Activated CD8-positive, alpha-beta T cell treated with anti-CD3 and anti-CD28 coated beads for 36 hours (primary cell): ENCODE results near the gene SLC25A11. TPM values are rescaled to one million over a fixed set of nuclear protein-coding genes. Genes with fewer than 3 reads are reported as not detected.

Source experiments
- ATAC-seq: fragments of 200-7000 bp; cut with Tn5 transposase; one replicate; pipeline ENCODE4 v1.10.0; 2021; ENCODE audit warnings: mild to moderate bottlenecking, moderate library complexity
- CTCF ChIA-PET: fragments of 350-600 bp; sonication (Branson Sonifier 250); formaldehyde crosslinking; loops from one replicate; lab custom pipeline; 2021; ENCODE audit warnings: antibody characterized with exemption; lab: Charles Lee
- POLR2A ChIA-PET: fragments of 350-600 bp; sonication (Branson Sonifier 250); formaldehyde crosslinking; loops from one replicate; lab custom pipeline; 2021; ENCODE audit warnings: antibody characterized with exemption; lab: Charles Lee
- DNase-seq: peaks from one replicate; pipeline ENCODE4 v3.0.0-alpha.2; 2020
- H3K27ac Mint-ChIP-seq: one replicate; pipeline ENCODE4 v1.8.0; 2021; ENCODE audit warnings: mild to moderate bottlenecking, mixed read lengths
- H3K27me3 Mint-ChIP-seq: one replicate; pipeline ENCODE4 v1.8.0; 2021; ENCODE audit warnings: mixed read lengths
- H3K36me3 Mint-ChIP-seq: one replicate; pipeline ENCODE4 v1.8.0; 2021; ENCODE audit warnings: low read depth, mixed read lengths
- H3K4me1 Mint-ChIP-seq: one replicate; pipeline ENCODE4 v1.8.0; 2021; ENCODE audit warnings: low read depth, mixed read lengths
- H3K4me3 Mint-ChIP-seq: one replicate; pipeline ENCODE4 v1.8.0; 2021; ENCODE audit warnings: mild to moderate bottlenecking, moderate library complexity, mixed read lengths
- H3K9me3 Mint-ChIP-seq: one replicate; pipeline ENCODE4 v1.8.0; 2021; ENCODE audit warnings: mixed read lengths
- CTCF ChIP-seq: fragments of 200-600 bp; IDR thresholded peaks from one replicate; pipeline ENCODE4 v1.8.0; 2022; ENCODE audit warnings: antibody characterized with exemption, mild to moderate bottlenecking
- intact Hi-C: fragments of 100-400 bp; cut with micrococcal nuclease; formaldehyde crosslinking; loops from one replicate; pipeline ENCODE4 v1.10.0; 2022
- total RNA-seq, 2 experiments: library from RNA; stranded (reverse); gene quantifications; one replicate each; pipeline ENCODE4 v1.2.3, GENCODE V29; 2021

The SLC25A11 gene
- total RNA-seq, 2 experiments from 2014 or later, result 80.8 to 87.0 TPM

GRCh38 chr17:4959261-4959965 is 19.6 kb upstream of the SLC25A11 start:
- Mint-ChIP-seq H3K27ac (no peak overlapping the region), H3K27me3 (no peaks in the 10 kb centered on the region), H3K4me3 (no peak overlapping the region), H3K36me3 (peaks cover 1% of the 10 kb centered on the region), H3K9me3 (no peaks in the 10 kb centered on the region), H3K4me1 (peaks cover 6% of the 10 kb centered on the region)
- intact Hi-C loops, result no loop called here
- no peak for TF ChIP-seq CTCF
- ChIA-PET CTCF (interaction anchor here (1.4 kb wide), 1 partner anchor 21 kb away, joined by 3 read pairs; no protein-coding TSS in a partner anchor), POLR2A (interaction anchor here (0.8 to 5.5 kb wide), 3 partner anchors 8 to 25 kb away, joined by 3 to 46 read pairs (median 11); partner anchors contain the start of genes ENO3 and PFN1)
- DNase-seq (no peak), ATAC-seq (no peak)

- H3K36me3 Mint-ChIP-seq, result peaks cover 1% of the 10 kb centered on the region
- POLR2A ChIA-PET, result interaction anchor here (1.1 to 20.8 kb wide), 4 partner anchors 10 to 49 kb away, joined by 3 to 627 read pairs (median 25); partner anchors contain the start of genes PFN1, RNF167, SLC25A11 and SPAG7
- ATAC-seq, result no peak
- no peaks in the 10 kb centered on the region for H3K9me3 Mint-ChIP-seq
- no peak for TF ChIP-seq CTCF
- H3K4me3 Mint-ChIP-seq, result no peak overlapping the region
- no peak for DNase-seq
- H3K27me3 Mint-ChIP-seq, result no peaks in the 10 kb centered on the region
- CTCF ChIA-PET, result interaction anchor here (1.4 kb wide), 1 partner anchor 22 kb away, joined by 3 read pairs; no protein-coding TSS in a partner anchor
- H3K27ac Mint-ChIP-seq, result no peak overlapping the region
- intact Hi-C loops, result no loop called here
- peaks cover 5% of the 10 kb centered on the region for H3K4me1 Mint-ChIP-seq
These were observed 18.3 kb upstream of the SLC25A11 start for GRCh38 chr17:4958102-4958501.

- peaks cover 3% of the 10 kb centered on the region for H3K36me3 Mint-ChIP-seq
- ChIA-PET CTCF (interaction anchor here (0.9 to 1.6 kb wide), 6 partner anchors 9 to 105 kb away, joined by 3 to 9 read pairs (median 4); partner anchors contain the start of gene SPAG7), POLR2A (interaction anchor here (1.3 to 20.8 kb wide), 3 partner anchors 10 to 48 kb away, joined by 3 to 627 read pairs (median 46); partner anchors contain the start of genes PFN1 and SPAG7)
- intact Hi-C loops, result no loop called here
- ATAC-seq (peak; percentile 37), DNase-seq (peak; percentile 71)
- H3K9me3 Mint-ChIP-seq, result no peaks in the 10 kb centered on the region
- TF ChIP-seq CTCF, result peak; percentile 36
- no peak overlapping the region for H3K27ac Mint-ChIP-seq
- H3K27me3 Mint-ChIP-seq, result no peaks in the 10 kb centered on the region
- H3K4me3 Mint-ChIP-seq, result no peak overlapping the region
- H3K4me1 Mint-ChIP-seq, result peaks cover 8% of the 10 kb centered on the region
These were observed 16.7 kb upstream of the SLC25A11 start for GRCh38 chr17:4956493-4957061.

- Mint-ChIP-seq H3K36me3 (peaks cover 3% of the 10 kb centered on the region), H3K4me3 (no peak overlapping the region), H3K4me1 (peaks cover 18% of the 10 kb centered on the region), H3K27me3 (no peaks in the 10 kb centered on the region), H3K27ac (no peak overlapping the region), H3K9me3 (no peaks in the 10 kb centered on the region)
- ATAC-seq, result no peak
- TF ChIP-seq CTCF, result no peak
- intact Hi-C loops, result no loop called here
- no peak for DNase-seq
- ChIA-PET POLR2A (interaction anchor here (0.7 to 20.8 kb wide), 3 partner anchors 10 to 15 kb away, joined by 3 to 627 read pairs (median 9); partner anchors contain the start of genes RNF167, SLC25A11 and SPAG7), CTCF (interaction anchor here (1.2 to 1.6 kb wide), 3 partner anchors 12 to 46 kb away, joined by 3 to 5 read pairs (median 4); partner anchors contain the start of gene SPAG7)
These were observed 15.2 kb upstream of the SLC25A11 start for GRCh38 chr17:4955091-4955490.
